Nephron progenitor cell (in vitro differentiated cells): ENCODE measurements around the gene CD3D.

ENCODE experiments used
- DNase-seq: peaks from one replicate; pipeline ENCODE4 v3.0.0; 2021
- H3K27ac Mint-ChIP-seq: 2 replicates; pipeline ENCODE4 v1.8.0; 2021; ENCODE audit warnings: mild to moderate bottlenecking, moderate library complexity, mixed read lengths
- H3K27me3 Mint-ChIP-seq: 2 replicates; pipeline ENCODE4 v1.8.0; 2021; ENCODE audit warnings: mild to moderate bottlenecking, low read depth, mixed read lengths; ENCODE audit not compliant: poor library complexity
- H3K36me3 Mint-ChIP-seq: 2 replicates; pipeline ENCODE4 v1.8.0; 2021; ENCODE audit warnings: low read depth, mixed read lengths
- H3K4me1 Mint-ChIP-seq: 2 replicates; pipeline ENCODE4 v1.8.0; 2021; ENCODE audit warnings: mixed read lengths
- H3K4me3 Mint-ChIP-seq: 2 replicates; pipeline ENCODE4 v1.8.0; 2021; ENCODE audit warnings: mild to moderate bottlenecking, moderate library complexity, mixed read lengths
- H3K9me3 Mint-ChIP-seq: 2 replicates; pipeline ENCODE4 v1.8.0; 2021; ENCODE audit warnings: mild to moderate bottlenecking, moderate library complexity, mixed read lengths
- TF ChIP-seq, protein P1 (sequence below): fragments of 200-600 bp; sonication (generic); IDR thresholded peaks from 2 replicates; pipeline ENCODE4 v1.5.0; 2021; ENCODE audit warnings: antibody characterized with exemption

The CD3D gene

DNA sequence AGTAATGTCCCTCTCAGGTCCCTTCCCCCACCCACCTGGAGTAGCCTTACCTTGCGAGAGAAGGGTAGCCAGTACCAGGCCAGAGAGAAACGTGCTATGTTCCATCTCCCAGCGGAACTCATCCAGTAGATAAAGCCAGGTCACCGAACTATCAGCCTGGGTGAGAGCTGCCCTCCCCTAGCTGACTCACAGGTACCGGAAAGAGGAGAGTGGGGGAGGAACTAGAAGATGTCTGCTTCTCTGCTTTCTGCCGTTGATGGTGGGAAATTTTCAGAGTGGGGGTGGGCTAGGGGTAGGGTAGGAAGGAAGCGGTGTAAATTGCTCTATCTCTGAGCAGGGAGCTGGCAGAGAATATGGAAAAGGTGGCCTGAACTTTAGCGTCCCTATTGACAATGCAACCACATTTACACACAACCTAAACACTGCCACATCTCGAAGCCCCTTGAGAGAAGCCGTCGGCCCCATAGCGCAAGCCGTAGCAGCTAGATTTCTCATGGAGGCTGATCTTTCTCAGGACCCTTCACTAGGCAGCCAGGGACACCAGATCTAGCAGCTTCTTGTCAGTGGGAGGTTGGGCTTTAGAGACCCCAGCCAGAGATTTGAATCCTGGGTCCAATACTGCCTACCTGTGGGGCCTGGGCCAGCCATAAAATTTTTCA is at the start of gene CD3D:
Gene CD3D, minus strand, starts transcription at position 203 of the 659 bp plus-strand sequence. Its CDS starts 98 bp downstream, at position 105.
- TF ChIP-seq, protein P1, sequence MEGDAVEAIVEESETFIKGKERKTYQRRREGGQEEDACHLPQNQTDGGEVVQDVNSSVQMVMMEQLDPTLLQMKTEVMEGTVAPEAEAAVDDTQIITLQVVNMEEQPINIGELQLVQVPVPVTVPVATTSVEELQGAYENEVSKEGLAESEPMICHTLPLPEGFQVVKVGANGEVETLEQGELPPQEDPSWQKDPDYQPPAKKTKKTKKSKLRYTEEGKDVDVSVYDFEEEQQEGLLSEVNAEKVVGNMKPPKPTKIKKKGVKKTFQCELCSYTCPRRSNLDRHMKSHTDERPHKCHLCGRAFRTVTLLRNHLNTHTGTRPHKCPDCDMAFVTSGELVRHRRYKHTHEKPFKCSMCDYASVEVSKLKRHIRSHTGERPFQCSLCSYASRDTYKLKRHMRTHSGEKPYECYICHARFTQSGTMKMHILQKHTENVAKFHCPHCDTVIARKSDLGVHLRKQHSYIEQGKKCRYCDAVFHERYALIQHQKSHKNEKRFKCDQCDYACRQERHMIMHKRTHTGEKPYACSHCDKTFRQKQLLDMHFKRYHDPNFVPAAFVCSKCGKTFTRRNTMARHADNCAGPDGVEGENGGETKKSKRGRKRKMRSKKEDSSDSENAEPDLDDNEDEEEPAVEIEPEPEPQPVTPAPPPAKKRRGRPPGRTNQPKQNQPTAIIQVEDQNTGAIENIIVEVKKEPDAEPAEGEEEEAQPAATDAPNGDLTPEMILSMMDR = no peak
- H3K4me1 Mint-ChIP-seq = peaks cover 5% of the 10 kb centered on the region
- H3K27me3 Mint-ChIP-seq = peaks cover 37% of the 10 kb centered on the region
- DNase-seq = no peak
- H3K4me3 Mint-ChIP-seq = no peak within 1 kb of the TSS
- H3K9me3 Mint-ChIP-seq = peaks cover 3% of the 10 kb centered on the region
- no peak within 1 kb of the TSS for H3K27ac Mint-ChIP-seq
- no peaks in the 10 kb centered on the region for H3K36me3 Mint-ChIP-seq

- Mint-ChIP-seq H3K4me3 (no peak overlapping the region), H3K27me3 (no peaks in the 10 kb centered on the region), H3K9me3 (no peaks in the 10 kb centered on the region), H3K4me1 (no peaks in the 10 kb centered on the region), H3K27ac (no peak overlapping the region), H3K36me3 (peaks cover 38% of the 10 kb centered on the region)
- no peak for DNase-seq
- TF ChIP-seq, protein P1 = no peak
These were observed 41.2 kb upstream of the CD3D start for GRCh38 chr11:118383657-118384056.

DNA sequence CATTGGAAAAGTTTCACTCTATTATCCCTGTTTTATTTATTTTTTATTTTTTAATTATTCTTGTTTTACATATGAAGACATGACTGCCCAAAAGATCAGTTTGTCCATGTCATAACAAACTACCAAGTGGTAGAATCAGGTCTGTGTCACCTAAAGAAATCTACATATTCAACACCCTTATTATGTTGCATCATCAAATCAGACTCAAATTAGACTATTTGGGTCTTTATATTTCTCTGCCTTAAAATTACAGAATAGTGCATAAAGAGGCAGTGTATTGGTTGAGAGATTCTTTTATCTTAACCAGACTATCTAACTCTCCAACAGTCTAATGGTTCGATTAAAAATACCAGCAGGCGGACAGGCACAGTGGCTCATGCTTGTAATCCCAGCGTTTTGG is 40.4 kb upstream of the CD3D start:
- Mint-ChIP-seq H3K9me3 (no peaks in the 10 kb centered on the region), H3K4me1 (no peaks in the 10 kb centered on the region), H3K27ac (no peak overlapping the region), H3K27me3 (no peaks in the 10 kb centered on the region), H3K36me3 (peaks cover 38% of the 10 kb centered on the region), H3K4me3 (no peak overlapping the region)
- DNase-seq = no peak
- TF ChIP-seq, protein P1 = no peak

DNA sequence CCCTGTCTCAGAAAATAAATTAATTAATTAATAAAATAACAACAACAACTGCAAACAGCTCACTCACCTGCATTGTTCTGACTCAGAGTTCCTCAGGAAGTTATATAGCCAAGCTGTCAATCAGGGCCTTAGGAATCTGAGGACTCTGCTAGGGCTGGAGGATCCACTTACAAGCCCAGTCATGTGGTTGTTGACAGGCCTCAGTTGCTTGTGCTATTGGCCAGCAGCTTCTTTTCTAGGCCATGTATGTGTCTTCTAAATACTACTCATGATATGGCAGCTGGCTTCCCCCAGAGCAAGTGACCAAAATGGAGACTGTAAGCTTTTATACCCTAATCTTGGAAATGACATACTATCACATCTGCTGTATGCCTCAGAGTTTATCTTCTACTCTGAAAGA is 38.1 kb upstream of the CD3D start:
- H3K4me1 Mint-ChIP-seq = no peaks in the 10 kb centered on the region
- no peak overlapping the region for H3K4me3 Mint-ChIP-seq
- TF ChIP-seq, protein P1 = no peak
- H3K9me3 Mint-ChIP-seq = no peaks in the 10 kb centered on the region
- no peaks in the 10 kb centered on the region for H3K27me3 Mint-ChIP-seq
- H3K27ac Mint-ChIP-seq = no peak overlapping the region
- H3K36me3 Mint-ChIP-seq = peaks cover 37% of the 10 kb centered on the region
- no peak for DNase-seq

GRCh38 chr11:118379497-118379896 is 37.0 kb upstream of the CD3D start:
- Mint-ChIP-seq H3K4me1 (no peaks in the 10 kb centered on the region), H3K27me3 (no peaks in the 10 kb centered on the region), H3K36me3 (peaks cover 44% of the 10 kb centered on the region), H3K4me3 (no peak overlapping the region), H3K27ac (no peak overlapping the region), H3K9me3 (no peaks in the 10 kb centered on the region)
- no peak for DNase-seq
- TF ChIP-seq, protein P1 = no peak

DNA sequence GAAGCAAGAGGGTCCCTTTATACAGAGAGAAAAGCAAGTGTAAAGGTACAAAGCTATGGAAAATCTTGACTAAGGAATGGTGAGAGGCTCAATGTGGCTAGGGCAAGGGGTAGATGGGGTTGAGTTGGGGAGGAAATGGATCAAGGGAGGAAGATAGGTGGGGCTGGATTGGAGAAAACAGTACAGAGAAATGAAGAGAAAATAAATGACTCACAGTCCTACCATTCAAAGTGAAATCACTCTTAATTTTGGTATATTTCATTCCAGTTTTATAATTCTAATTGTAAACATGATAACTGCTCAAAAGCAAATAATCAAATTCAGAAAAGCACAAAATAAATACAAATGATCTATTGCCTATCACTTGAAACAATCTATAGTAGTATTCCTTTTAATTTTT is 33.5 kb upstream of the CD3D start:
- Mint-ChIP-seq H3K4me1 (no peaks in the 10 kb centered on the region), H3K4me3 (no peak overlapping the region), H3K36me3 (peaks cover 61% of the 10 kb centered on the region), H3K27ac (no peak overlapping the region), H3K27me3 (no peaks in the 10 kb centered on the region), H3K9me3 (no peaks in the 10 kb centered on the region)
- DNase-seq = no peak
- TF ChIP-seq, protein P1 = no peak
